ENCODE measurements around the gene SRCAP. TPM values are rescaled to one million over a fixed set of nuclear protein-coding genes. Genes with fewer than 3 reads are reported as not detected.
A peak's percentile ranks its signal among the peaks of the same experiment; 100 is the strongest.

SRCAP gene
- total RNA-seq, 2 experiments from 2014 or later, result 59.5 to 60.1 TPM

GRCh38 chr16:30775392-30776188, 76.6 kb downstream of the SRCAP start:
- no peak for TF ChIP-seq CTCF (IDR thresholded peaks at IDR 0.05)
- Histone ChIP-seq H3K27me3 (ENCODE audit: control insufficient read depth in 1 of 2, insufficient read depth in 2 of 2, low read length in 2 of 2) (no peaks in the 10 kb centered on the region), H3K27ac (ENCODE audit: low read depth in 1 of 2, low read length in 2 of 2) (no peak overlapping the region), H3K9me3 (ENCODE audit: control insufficient read depth in 1 of 2, insufficient read depth in 1 of 2, low read length in 2 of 2) (no peaks in the 10 kb centered on the region), H3K36me3 (ENCODE audit: insufficient read depth, low read length) (peaks cover 23% of the 10 kb centered on the region), H3K4me3 (ENCODE audit: low read length) (peak overlapping the region; percentile 55), H3K4me1 (ENCODE audit: insufficient read depth, low read length) (peaks cover 20% of the 10 kb centered on the region)
- Mint-ChIP-seq H3K9me3 (no peaks in the 10 kb centered on the region), H3K27ac (no peak overlapping the region), H3K36me3 (ENCODE audit: low read depth) (peaks cover 38% of the 10 kb centered on the region), H3K4me3 (peak overlapping the region; percentile 92), H3K4me1 (ENCODE audit: low read depth) (peaks cover 34% of the 10 kb centered on the region), H3K27me3 (peaks cover 8% of the 10 kb centered on the region)
- ATAC-seq (ENCODE audit: poor library complexity), result peak; percentile 83
- ChIA-PET POLR2A (interaction anchor here (0.7 to 1.5 kb wide), 6 partner anchors 16 to 117 kb away, joined by 3 to 7 read pairs (median 4); partner anchors contain the start of gene FBRS), CTCF (interaction anchor here (1.1 to 1.5 kb wide), 2 partner anchors 39 to 126 kb away, joined by 4 to 5 read pairs; no protein-coding TSS in a partner anchor)
- intact Hi-C loops (cut with DNase I, micrococcal nuclease), result loop anchor here in 1 of 2 experiments (5.0 kb wide), 1 partner anchor 37 kb away; no protein-coding TSS in a partner anchor
- DNase-seq, result peak; percentile 19 to 73 (median 49)

GRCh38 chr16:30777591-30778297, 78.8 kb downstream of the SRCAP start:
- H3K27ac ChIP-seq (ENCODE audit: low read depth in 1 of 2, low read length in 2 of 2), result no peak overlapping the region
- no peak for DNase-seq
- ChIA-PET POLR2A (interaction anchor here (0.8 kb wide), 1 partner anchor 9 kb away, joined by 3 read pairs; no protein-coding TSS in a partner anchor), CTCF (no interaction called here)
- peaks cover 20% of the 10 kb centered on the region for H3K4me1 ChIP-seq (ENCODE audit: insufficient read depth, low read length)
- no peak overlapping the region for H3K4me3 ChIP-seq (ENCODE audit: low read length)
- Mint-ChIP-seq H3K4me1 (ENCODE audit: low read depth) (peaks cover 28% of the 10 kb centered on the region), H3K27me3 (peaks cover 8% of the 10 kb centered on the region), H3K4me3 (peak overlapping the region; percentile 42), H3K9me3 (no peaks in the 10 kb centered on the region), H3K36me3 (ENCODE audit: low read depth) (peaks cover 17% of the 10 kb centered on the region), H3K27ac (no peak overlapping the region)
- H3K36me3 ChIP-seq (ENCODE audit: insufficient read depth, low read length), result peaks cover 4% of the 10 kb centered on the region
- TF ChIP-seq CTCF (IDR thresholded peaks at IDR 0.05), result no peak
- ATAC-seq (ENCODE audit: poor library complexity), result no peak
- no peaks in the 10 kb centered on the region for H3K27me3 ChIP-seq (ENCODE audit: control insufficient read depth in 1 of 2, insufficient read depth in 2 of 2, low read length in 2 of 2)
- H3K9me3 ChIP-seq (ENCODE audit: control insufficient read depth in 1 of 2, insufficient read depth in 1 of 2, low read length in 2 of 2), result no peaks in the 10 kb centered on the region
- intact Hi-C loops (cut with DNase I, micrococcal nuclease), result loop anchor here in 1 of 2 experiments (5.0 kb wide), 1 partner anchor 35 kb away; no protein-coding TSS in a partner anchor

- no peak for TF ChIP-seq CTCF (IDR thresholded peaks at IDR 0.05)
- Histone ChIP-seq H3K4me1 (ENCODE audit: insufficient read depth, low read length) (peaks cover 20% of the 10 kb centered on the region), H3K4me3 (ENCODE audit: low read length) (no peak overlapping the region), H3K36me3 (ENCODE audit: insufficient read depth, low read length) (no peaks in the 10 kb centered on the region), H3K9me3 (ENCODE audit: control insufficient read depth in 1 of 2, insufficient read depth in 1 of 2, low read length in 2 of 2) (no peaks in the 10 kb centered on the region), H3K27me3 (ENCODE audit: control insufficient read depth in 1 of 2, insufficient read depth in 2 of 2, low read length in 2 of 2) (no peaks in the 10 kb centered on the region), H3K27ac (ENCODE audit: low read depth in 1 of 2, low read length in 2 of 2) (no peak overlapping the region)
- CTCF ChIA-PET, result no interaction called here
- no peak overlapping the region for H3K27ac Mint-ChIP-seq
- intact Hi-C loops (cut with DNase I, micrococcal nuclease), result loop anchor here in 1 of 2 experiments (5.0 kb wide), 1 partner anchor 34 kb away; no protein-coding TSS in a partner anchor
- H3K4me1 Mint-ChIP-seq (ENCODE audit: low read depth), result peaks cover 22% of the 10 kb centered on the region
- no peak for ATAC-seq (ENCODE audit: poor library complexity)
- DNase-seq, result no peak
- no peaks in the 10 kb centered on the region for H3K9me3 Mint-ChIP-seq
- H3K4me3 Mint-ChIP-seq, result peak overlapping the region; percentile 38
- H3K27me3 Mint-ChIP-seq, result peaks cover 8% of the 10 kb centered on the region
- POLR2A ChIA-PET, result interaction anchor here (0.8 kb wide), 1 partner anchor 10 kb away, joined by 3 read pairs; no protein-coding TSS in a partner anchor
- H3K36me3 Mint-ChIP-seq (ENCODE audit: low read depth), result peaks cover 9% of the 10 kb centered on the region
Observed at GRCh38 chr16:30778549-30779244, 79.7 kb downstream of the SRCAP start.

Data from CD4-positive, alpha-beta T cell (primary cell).